Esophagus muscularis mucosa (tissue), 4 donors: ENCODE results near the gene ALG3. TPM values are rescaled to one million over a fixed set of nuclear protein-coding genes. Genes with fewer than 3 reads are reported as not detected.

Experiments
- DNase-seq: peaks from one replicate; pipeline ENCODE4 v3.0.0-alpha.2; 2017; ENCODE audit errors: extremely low spot score
- H3K27ac ChIP-seq, 4 donors: fragments of 200-600 bp; sonication (generic); replicated peaks in 1 of 4; 1 replicate in 3 of 4; 2 replicates in 1 of 4; pipeline ENCODE4 v1.5.1; 2016 to 2019; ENCODE audit warnings: mild to moderate bottlenecking in 1 of 4
- H3K27me3 ChIP-seq, 4 donors: fragments of 200-600 bp; sonication (generic); one replicate each; pipeline versions ENCODE4 v1.5.1 to v1.6.0; 2016 to 2019
- H3K36me3 ChIP-seq, 4 donors: fragments of 200-600 bp; sonication (generic); one replicate each; pipeline ENCODE4 v1.5.1; 2016 to 2019
- H3K4me1 ChIP-seq, 4 donors: fragments of 200-600 bp; sonication (generic); one replicate each; pipeline ENCODE4 v1.5.1; 2016 to 2019
- H3K4me3 ChIP-seq, 4 donors: fragments of 200-600 bp; sonication (generic); 1 replicate in 2 of 4; 2 replicates in 2 of 4; pipeline ENCODE4 v1.5.1; 2016 to 2019; ENCODE audit warnings: mild to moderate bottlenecking in 4 of 4, moderate library complexity in 1 of 4
- H3K9me3 ChIP-seq, 4 donors: fragments of 200-600 bp; sonication (generic); 1 replicate in 3 of 4; 2 replicates in 1 of 4; pipeline ENCODE4 v1.5.1; 2016 to 2019
- CTCF ChIP-seq, 3 experiments: fragments of 200-600 bp in 2 of 3; fragments of 450-650 bp in 1 of 3; sonication (generic) in 2 of 3; IDR thresholded peaks; one replicate each; pipeline ENCODE4 v1.5.1; 2017 to 2019; ENCODE audit warnings: antibody characterized with exemption in 3 of 3, mild to moderate bottlenecking in 2 of 3, moderate library complexity in 1 of 3
- EP300 ChIP-seq: sonication (generic); formaldehyde crosslinking; IDR thresholded peaks from one replicate; pipeline ENCODE4 v1.6.1; 2017; ENCODE audit warnings: antibody characterized with exemption
- POLR2A ChIP-seq: fragments of 450-650 bp; IDR thresholded peaks from one replicate; pipeline ENCODE4 v1.6.1; 2017; ENCODE audit warnings: antibody characterized with exemption, moderate library complexity, mild to moderate bottlenecking, low read depth
- POLR2AphosphoS5 ChIP-seq, 2 donors: sonication (generic); formaldehyde crosslinking; IDR thresholded peaks; one replicate each; pipeline ENCODE4 v1.6.1; 2017; ENCODE audit warnings: antibody characterized with exemption in 2 of 2
- WGBS: methylation state at CpG from one replicate; pipeline ENCODE4 v1.1.5; 2018; 5-methylcytosine and 5-hydroxymethylcytosine counted together
- intact Hi-C: fragments of 100-400 bp; cut with DNase I; formaldehyde crosslinking; loops from one replicate; pipeline ENCODE4 v1.15.1; 2023
- total RNA-seq, 4 donors: library from RNA; depleted of rRNA; stranded (reverse); fragments of >200 nt; gene quantifications; one replicate each; pipeline versions ENCODE4 v1.1.0 to v1.2.1, GENCODE V29; 2016

Gene ALG3
- total RNA-seq, 4 donors from 2014 or later = 35.6 to 48.5 (median 39.8) TPM

DNA sequence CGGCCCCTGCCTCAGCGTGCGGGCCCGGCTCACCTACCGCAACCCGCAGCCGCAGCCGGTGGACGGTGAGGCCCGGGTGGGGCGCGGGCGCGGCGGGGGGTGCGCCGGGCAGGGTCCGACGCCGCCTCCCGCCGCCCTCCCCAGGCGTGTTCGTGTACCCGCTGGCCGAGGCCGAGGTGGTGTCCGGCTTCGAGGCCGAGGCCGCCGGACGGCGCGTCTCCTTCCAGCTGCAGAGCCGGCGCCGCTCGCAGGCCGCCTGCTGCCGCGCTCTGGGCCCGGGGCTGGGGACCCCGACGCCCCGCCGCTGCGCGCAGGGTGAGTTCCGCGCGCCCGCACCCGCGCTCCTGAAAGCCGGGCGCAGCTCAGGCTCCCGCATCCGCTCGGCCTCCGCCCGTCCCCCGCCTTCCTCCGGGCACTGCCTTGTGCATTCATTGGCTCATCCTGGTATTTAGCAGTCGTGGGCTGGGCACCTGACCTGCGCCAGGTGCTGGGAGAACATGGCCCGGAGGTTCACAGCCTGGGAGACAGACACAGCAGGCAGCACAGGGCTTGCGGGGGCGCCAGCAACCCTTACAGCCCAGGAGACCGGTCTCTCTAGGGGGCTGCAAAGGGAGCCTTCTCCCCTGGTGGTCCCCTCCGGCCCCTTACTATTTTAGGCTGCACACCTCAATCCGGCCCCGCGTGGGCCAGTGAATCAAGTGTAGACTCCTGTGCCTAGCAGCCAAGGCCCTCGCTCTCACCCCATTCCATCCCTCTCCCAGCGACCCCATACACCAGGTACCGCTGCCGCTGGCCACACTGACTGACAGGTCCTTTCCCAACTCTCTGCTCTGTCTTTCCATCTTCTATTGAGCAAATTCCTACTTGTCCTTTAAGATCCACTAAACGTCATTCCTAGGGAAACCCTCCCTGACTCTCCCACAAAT is 17.9 kb downstream of the ALG3 start:
- Histone ChIP-seq H3K4me1 (peaks cover 23 to 30% (median 26%) of the 10 kb centered on the region in 4 donors), H3K4me3 (peak overlapping the region; percentile 52 to 65 (median 56)), H3K36me3 (no peaks in the 10 kb centered on the region), H3K27me3 (peaks cover 4 to 87% (median 31%) of the 10 kb centered on the region in 4 donors), H3K27ac (no peak overlapping the region), H3K9me3 (no peaks in the 10 kb centered on the region)
- WGBS = 47% methylated on average over 14 of the region's 79 CpGs
- TF ChIP-seq POLR2AphosphoS5 (IDR thresholded peaks at IDR 0.05) (no peak), POLR2A (no peak), CTCF (IDR thresholded peaks at IDR 0.05) (no peak), EP300 (no peak)
- intact Hi-C loops = loop anchor here (5.0 kb wide), 1 partner anchor 44 kb away; the partner anchor contains the start of gene ABCF3
- DNase-seq = no peak

DNA sequence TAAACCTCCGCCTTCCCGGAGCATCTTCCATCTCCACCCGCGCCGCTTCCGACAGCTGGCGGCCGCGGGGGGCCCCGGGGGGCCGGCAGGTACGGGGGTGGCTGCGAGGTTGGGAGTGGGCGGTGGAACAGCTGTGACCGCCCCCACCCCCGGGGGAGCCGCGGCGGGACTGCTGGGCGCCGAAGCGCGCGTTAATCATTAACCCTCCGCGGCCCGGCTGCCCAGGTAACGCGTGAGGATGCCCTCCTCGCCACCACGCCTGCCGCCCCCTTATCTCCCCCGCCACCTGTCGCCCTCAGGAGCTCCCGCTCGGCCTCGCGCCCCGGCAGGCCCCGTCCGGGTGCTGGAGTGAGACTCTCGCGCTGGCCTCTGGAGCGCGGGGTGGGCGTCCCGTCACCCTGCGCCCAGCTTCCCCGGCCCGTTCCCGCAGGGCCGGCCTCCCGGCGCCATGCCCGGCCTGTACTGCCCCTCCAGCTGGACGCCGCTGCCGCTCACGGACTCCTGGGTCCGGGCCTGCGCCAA is 18.6 kb downstream of the ALG3 start:
- Histone ChIP-seq H3K36me3 (no peaks in the 10 kb centered on the region), H3K4me3 (peak overlapping the region; percentile 52 to 65 (median 56)), H3K27ac (no peak overlapping the region), H3K9me3 (no peaks in the 10 kb centered on the region), H3K27me3 (peaks cover 4 to 92% (median 31%) of the 10 kb centered on the region in 4 donors), H3K4me1 (peaks cover 23 to 30% (median 26%) of the 10 kb centered on the region in 4 donors)
- intact Hi-C loops = loop anchor here (5.0 kb wide), 1 partner anchor 43 kb away; the partner anchor contains the start of gene ABCF3
- no peak for DNase-seq
- TF ChIP-seq POLR2AphosphoS5 (IDR thresholded peaks at IDR 0.05) = no peak
- TF ChIP-seq POLR2A = no peak
- no peak for TF ChIP-seq EP300
- TF ChIP-seq CTCF (IDR thresholded peaks at IDR 0.05) = no peak
- 1% methylated on average over 14 of the region's 61 CpGs for WGBS

DNA sequence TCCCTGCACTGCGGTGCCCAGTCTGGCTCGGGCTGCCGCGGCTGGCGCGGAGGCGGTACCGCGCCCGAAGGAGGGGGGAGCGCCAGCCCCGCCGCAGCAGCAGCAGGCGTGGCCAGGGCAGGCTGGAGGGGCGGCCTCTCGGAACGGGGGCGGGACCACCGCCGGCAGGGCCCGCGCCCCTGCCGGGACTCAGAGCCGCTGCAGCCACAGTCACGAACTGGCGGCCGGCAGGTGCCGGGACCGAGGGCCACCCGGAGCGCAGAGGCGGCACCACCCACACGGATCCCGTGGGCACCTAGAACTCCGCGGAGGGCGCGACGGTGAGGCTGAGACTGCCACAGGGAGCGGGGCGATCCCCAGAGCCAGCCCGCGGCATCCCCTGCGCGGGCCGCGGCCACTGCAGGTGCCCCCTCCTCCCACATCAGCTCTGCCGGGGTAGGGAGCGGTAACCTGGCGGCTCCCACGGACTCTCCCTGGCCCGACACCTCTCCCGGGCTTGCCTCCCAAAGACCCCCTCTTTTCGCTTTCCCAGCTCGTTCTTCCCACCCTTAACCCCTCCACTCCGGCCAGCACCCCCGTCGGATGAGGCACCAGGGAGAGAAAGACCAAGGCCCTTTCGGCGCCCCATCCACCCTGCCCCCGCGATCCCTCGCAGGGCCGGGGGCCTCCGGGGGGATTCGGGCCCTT is 19.2 kb downstream of the ALG3 start, which contains the start of gene VWA5B2:
TSS of gene VWA5B2 (plus strand) at position 192 of the 687 bp plus-strand sequence. CDS start 944 bp downstream, outside the sequence.
- TF ChIP-seq EP300 = no peak
- TF ChIP-seq CTCF (IDR thresholded peaks at IDR 0.05) = peak in 2 of 3 experiments; percentile 11 to 38
- TF ChIP-seq POLR2A = no peak
- peaks cover 4 to 92% (median 31%) of the 10 kb centered on the region in 4 donors for H3K27me3 ChIP-seq
- no peak within 1 kb of the TSS for H3K27ac ChIP-seq
- no peak for DNase-seq
- WGBS = no CpG with 5 or more reads among the region's 66 CpGs
- H3K9me3 ChIP-seq = no peaks in the 10 kb centered on the region
- peak within 1 kb of the TSS; percentile 52 to 65 (median 56) for H3K4me3 ChIP-seq
- intact Hi-C loops = loop anchor here (5.0 kb wide), 1 partner anchor 42 kb away; the partner anchor contains the start of gene ABCF3
- H3K36me3 ChIP-seq = no peaks in the 10 kb centered on the region
- H3K4me1 ChIP-seq = peaks cover 23 to 30% (median 26%) of the 10 kb centered on the region in 4 donors

DNA sequence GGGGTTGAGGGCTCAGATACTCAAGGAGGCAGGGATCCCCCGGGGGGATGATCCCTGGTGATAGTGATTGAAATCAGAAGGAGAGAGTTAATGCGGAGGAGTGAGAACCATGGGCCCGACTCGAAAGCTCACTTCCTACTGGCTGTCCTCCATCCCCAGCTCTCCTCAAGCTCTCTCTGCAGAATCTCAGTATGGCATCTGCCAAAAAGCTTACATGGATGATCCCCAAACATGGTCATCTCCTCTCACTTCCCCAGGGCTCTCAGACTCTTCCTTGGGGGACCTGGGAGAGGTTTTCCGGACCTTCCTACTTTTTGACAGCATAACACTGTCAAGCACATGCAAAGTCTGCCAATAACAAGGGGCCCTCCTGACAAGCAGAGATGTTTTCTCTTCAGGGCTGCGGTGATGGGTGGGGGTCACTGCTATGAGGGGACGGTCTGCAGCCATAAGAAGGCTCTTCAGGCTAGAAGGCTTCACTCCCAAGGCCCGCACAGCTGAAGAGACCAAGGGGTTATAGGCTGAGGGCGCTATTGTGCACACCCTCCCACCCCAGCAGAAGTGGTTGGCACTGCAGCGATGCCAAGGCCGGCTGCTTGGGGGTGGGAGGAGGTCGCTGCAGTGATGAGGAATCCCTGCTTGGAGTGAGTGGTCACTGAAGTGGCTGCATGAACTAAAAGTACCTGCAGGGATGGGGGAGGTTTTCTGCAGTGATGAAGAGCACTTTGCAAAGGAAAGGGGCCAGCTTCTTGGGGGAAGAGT is 20.2 kb downstream of the ALG3 start:
- TF ChIP-seq POLR2A (no peak), POLR2AphosphoS5 (IDR thresholded peaks at IDR 0.05) (no peak), EP300 (no peak), CTCF (IDR thresholded peaks at IDR 0.05) (no peak)
- intact Hi-C loops = no loop called here
- Histone ChIP-seq H3K4me3 (peak overlapping the region; percentile 52 to 65 (median 56)), H3K27ac (no peak overlapping the region), H3K9me3 (no peaks in the 10 kb centered on the region), H3K4me1 (peaks cover 23 to 30% (median 26%) of the 10 kb centered on the region in 4 donors), H3K36me3 (no peaks in the 10 kb centered on the region), H3K27me3 (peaks cover 4 to 88% (median 31%) of the 10 kb centered on the region in 4 donors)
- 39% methylated on average over 12 of the region's 12 CpGs for WGBS
- DNase-seq = no peak
